ENCODE results near the gene SLC66A1.

The SLC66A1 gene

DNA sequence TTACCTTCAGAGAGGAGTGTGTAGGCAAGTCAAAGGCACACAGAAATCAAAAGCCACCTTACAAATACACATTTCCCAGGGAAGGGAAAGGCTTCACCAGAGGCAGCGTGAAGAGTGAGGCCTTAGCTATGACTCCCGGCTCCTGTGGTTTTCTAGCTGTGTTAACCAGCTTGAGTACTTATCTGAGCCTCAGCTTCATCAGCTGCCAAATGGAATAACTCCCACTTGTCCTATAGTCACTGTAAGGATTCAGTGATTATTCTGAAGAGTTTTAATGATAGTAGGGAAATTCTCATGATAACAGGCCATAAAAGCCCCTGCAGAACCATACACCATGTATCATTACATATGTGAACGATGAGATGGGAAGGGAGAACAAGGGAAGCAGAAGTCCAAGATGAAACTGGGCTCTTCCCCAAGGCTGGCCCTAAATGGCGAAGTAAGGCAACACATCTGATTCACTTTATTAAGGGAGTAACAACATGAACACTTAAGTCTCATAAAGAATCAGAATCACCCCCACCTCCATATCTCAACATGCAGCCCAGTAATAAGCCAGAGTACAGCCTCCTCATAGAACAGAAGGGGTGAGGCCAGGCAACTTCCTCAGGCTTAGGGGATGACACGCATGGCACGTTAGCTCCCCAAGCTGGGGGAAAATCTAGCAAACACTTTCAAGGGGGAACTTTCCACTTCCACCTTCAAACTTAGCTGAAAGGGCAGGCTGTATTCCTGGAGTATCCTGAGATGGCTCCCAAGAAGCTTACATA lies 63.7 kb downstream of the SLC66A1 start:
- Histone ChIP-seq H3K27me3 (ENCODE audit: insufficient read depth, low read length) (no peaks in the 10 kb centered on the region), H3K27ac (ENCODE audit: low read depth, low read length) (no peak overlapping the region), H3K4me3 (ENCODE audit: low read length) (no peak overlapping the region), H3K36me3 (ENCODE audit: insufficient read depth, low read length) (peaks cover 71% of the 10 kb centered on the region), H3K9me3 (ENCODE audit: insufficient read depth, low read depth, low read length) (no peaks in the 10 kb centered on the region), H3K4me1 (ENCODE audit: insufficient read depth, low read length) (no peaks in the 10 kb centered on the region), H3K9ac (ENCODE audit: low read depth, low read length) (no peak overlapping the region)
- WGBS = 99% methylated on average over 6 of the region's 6 CpGs

DNA sequence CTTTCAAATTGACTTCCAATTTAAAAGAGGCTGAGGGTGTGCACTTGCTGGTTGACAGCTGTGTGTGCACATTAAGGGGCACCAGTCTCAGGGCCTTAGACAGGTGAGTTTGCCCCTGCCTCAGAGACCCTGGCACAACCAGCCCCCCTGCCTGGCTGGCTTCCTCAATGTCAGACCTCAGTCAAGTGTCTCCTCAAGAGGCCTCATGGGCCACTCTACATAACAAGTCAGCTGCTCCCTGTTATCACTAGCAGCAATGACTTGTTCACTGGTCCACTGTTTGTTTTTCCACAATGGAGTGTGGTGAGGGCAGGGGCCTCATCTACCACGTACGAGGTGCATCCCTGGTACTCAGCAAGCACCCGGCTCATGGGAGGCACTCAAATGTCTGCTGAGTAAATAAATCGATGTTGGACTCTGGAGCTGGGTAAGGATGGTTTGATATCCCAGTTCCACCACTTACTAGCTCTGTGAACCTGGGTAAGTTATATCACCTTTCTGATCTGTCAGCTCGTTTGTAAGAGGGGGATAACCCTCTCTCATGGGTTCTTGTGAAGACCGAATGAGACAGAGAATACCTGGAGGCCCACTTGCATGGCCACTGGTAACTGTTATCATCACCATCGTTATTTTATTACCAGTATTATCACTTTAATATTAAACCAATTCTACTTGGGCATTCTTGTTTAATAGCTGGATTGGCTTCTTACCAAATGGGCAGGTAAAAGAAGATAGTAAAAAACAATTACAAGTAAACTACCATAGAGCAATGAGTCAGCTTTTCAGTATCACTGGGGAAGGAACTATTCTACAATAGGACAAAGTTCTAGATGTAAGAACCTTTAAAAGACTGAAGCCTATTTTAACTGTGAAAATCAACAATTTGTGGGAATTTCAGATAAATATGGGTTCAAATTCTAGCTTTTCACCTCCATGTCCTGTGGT lies 64.6 kb downstream of the SLC66A1 start:
- Histone ChIP-seq H3K36me3 (ENCODE audit: insufficient read depth, low read length) (peaks cover 69% of the 10 kb centered on the region), H3K4me1 (ENCODE audit: insufficient read depth, low read length) (no peaks in the 10 kb centered on the region), H3K27me3 (ENCODE audit: insufficient read depth, low read length) (no peaks in the 10 kb centered on the region), H3K27ac (ENCODE audit: low read depth, low read length) (no peak overlapping the region), H3K9me3 (ENCODE audit: insufficient read depth, low read depth, low read length) (no peaks in the 10 kb centered on the region), H3K4me3 (ENCODE audit: low read length) (no peak overlapping the region), H3K9ac (ENCODE audit: low read depth, low read length) (no peak overlapping the region)
- WGBS = 97% methylated on average over 7 of the region's 7 CpGs

GRCh38 chr1:19377812-19378718 lies 65.9 kb downstream of the SLC66A1 start:
- H3K9ac ChIP-seq (ENCODE audit: low read depth, low read length) = no peak overlapping the region
- no peaks in the 10 kb centered on the region for H3K27me3 ChIP-seq (ENCODE audit: insufficient read depth, low read length)
- peaks cover 77% of the 10 kb centered on the region for H3K36me3 ChIP-seq (ENCODE audit: insufficient read depth, low read length)
- H3K9me3 ChIP-seq (ENCODE audit: insufficient read depth, low read depth, low read length) = no peaks in the 10 kb centered on the region
- WGBS = 94% methylated on average over 17 of the region's 17 CpGs
- H3K4me1 ChIP-seq (ENCODE audit: insufficient read depth, low read length) = no peaks in the 10 kb centered on the region
- H3K27ac ChIP-seq (ENCODE audit: low read depth, low read length) = no peak overlapping the region
- no peak overlapping the region for H3K4me3 ChIP-seq (ENCODE audit: low read length)

Measured in HUES64 (cell line).